Neuronal stem cell (in vitro differentiated cells): Measurements from ENCODE around the gene GRM6.

Experiments used
- DNase-seq: peaks from one replicate; pipeline ENCODE4 v3.0.0-alpha.2; 2013; ENCODE audit warnings: low spot score
- H2AFZ ChIP-seq: one replicate; pipeline ENCODE4 v1.6.1; 2013; ENCODE audit warnings: mild to moderate bottlenecking, low read length, inconsistent platforms
- H2AK5ac ChIP-seq: 2 replicates; pipeline ENCODE4 v1.6.1; 2013; ENCODE audit warnings: low read depth, mild to moderate bottlenecking, inconsistent platforms, low read length, moderate library complexity, mixed read lengths
- H2BK120ac ChIP-seq: 2 replicates; pipeline ENCODE4 v1.6.1; 2013; ENCODE audit warnings: low read depth, mild to moderate bottlenecking, inconsistent platforms, low read length, moderate library complexity, mixed read lengths
- H2BK12ac ChIP-seq: one replicate; pipeline ENCODE4 v1.6.1; 2013; ENCODE audit warnings: low read length, inconsistent platforms
- H2BK15ac ChIP-seq: 2 replicates; pipeline ENCODE4 v1.6.1; 2013; ENCODE audit warnings: mild to moderate bottlenecking, low read length, inconsistent platforms, mixed read lengths
- H2BK5ac ChIP-seq: one replicate; pipeline ENCODE4 v1.6.1; 2013; ENCODE audit warnings: inconsistent platforms, mild to moderate bottlenecking, low read length, moderate library complexity
- H3K14ac ChIP-seq: one replicate; pipeline ENCODE4 v1.6.1; 2013; ENCODE audit warnings: low read length, inconsistent platforms
- H3K18ac ChIP-seq: 2 replicates; pipeline ENCODE4 v1.6.1; 2013; ENCODE audit warnings: low read length, inconsistent platforms
- H3K23ac ChIP-seq: 2 replicates; pipeline ENCODE4 v1.6.1; 2013; ENCODE audit warnings: low read depth, mild to moderate bottlenecking, mixed read lengths, low read length, inconsistent platforms; ENCODE audit not compliant: poor library complexity
- H3K27ac ChIP-seq: replicated peaks from 3 replicates; pipeline ENCODE4 v1.5.1; 2013; ENCODE audit warnings: low read length, inconsistent platforms
- H3K27me3 ChIP-seq, 3 experiments: 2 replicates each; pipeline ENCODE4 v1.6.1; 2013; ENCODE audit warnings: low read length in 3 of 3, mild to moderate bottlenecking in 2 of 3, inconsistent platforms in 1 of 3, low read depth in 1 of 3, mixed read lengths in 1 of 3, moderate library complexity in 1 of 3; ENCODE audit not compliant: control insufficient read depth in 3 of 3, insufficient read depth in 3 of 3
- H3K36me3 ChIP-seq, 2 donors: replicated peaks in 1 of 2; 2 replicates each; pipeline ENCODE4 v1.6.1; 2013; ENCODE audit warnings: low read length in 2 of 2; ENCODE audit not compliant: control insufficient read depth in 2 of 2, insufficient read depth in 2 of 2
- H3K4ac ChIP-seq: 2 replicates; pipeline ENCODE4 v1.6.1; 2013; ENCODE audit warnings: inconsistent platforms, mild to moderate bottlenecking, low read length, moderate library complexity
- H3K4me1 ChIP-seq, 2 donors: 1 replicate in 1 of 2; 2 replicates in 1 of 2; pipeline ENCODE4 v1.6.1; 2013; ENCODE audit warnings: low read length in 2 of 2, low read depth in 1 of 2; ENCODE audit not compliant: control insufficient read depth in 2 of 2, insufficient read depth in 1 of 2
- H3K4me2 ChIP-seq: one replicate; pipeline ENCODE4 v1.6.1; 2013; ENCODE audit warnings: mild to moderate bottlenecking, low read length, inconsistent platforms; ENCODE audit not compliant: insufficient read depth, poor library complexity, severe bottlenecking
- H3K4me3 ChIP-seq, 2 donors: 2 replicates each; pipeline ENCODE4 v1.5.1; 2013; ENCODE audit warnings: low read length in 2 of 2, mild to moderate bottlenecking in 2 of 2, inconsistent platforms in 1 of 2, moderate library complexity in 1 of 2
- H3K79me1 ChIP-seq: one replicate; pipeline ENCODE4 v1.6.1; 2013; ENCODE audit warnings: low read depth, mild to moderate bottlenecking, inconsistent platforms, low read length, moderate library complexity
- H3K9ac ChIP-seq: one replicate; pipeline ENCODE4 v1.6.1; 2013; ENCODE audit warnings: mild to moderate bottlenecking, low read depth, low read length, inconsistent platforms; ENCODE audit not compliant: poor library complexity
- H3K9me3 ChIP-seq, 2 donors: replicated peaks in 1 of 2; 2 replicates each; pipeline versions ENCODE3 to v1.6.1; 2013; ENCODE audit warnings: low read length in 2 of 2, mild to moderate bottlenecking in 2 of 2, inconsistent platforms in 1 of 2, low read depth in 1 of 2, mixed read lengths in 1 of 2, moderate library complexity in 1 of 2; ENCODE audit not compliant: control insufficient read depth in 2 of 2, insufficient read depth in 1 of 2
- H4K8ac ChIP-seq: one replicate; pipeline ENCODE4 v1.6.1; 2013; ENCODE audit warnings: low read depth, mild to moderate bottlenecking, inconsistent platforms, low read length, moderate library complexity
- H4K91ac ChIP-seq: one replicate; pipeline ENCODE4 v1.6.1; 2013; ENCODE audit warnings: low read length, low read depth, mild to moderate bottlenecking, inconsistent platforms; ENCODE audit not compliant: poor library complexity
- WGBS, 2 donors: extraction: QIAGEN DNeasy Blood & Tissue Kit; methylation state at CpG; one replicate each; pipeline ENCODE4 v1.1.7; 2013; ENCODE audit warnings: missing lambda C conversion rate in 2 of 2, mixed read lengths in 1 of 2; ENCODE audit not compliant: insufficient read length in 2 of 2, insufficient replicate concordance in 1 of 2; ENCODE audit errors: extremely low coverage in 2 of 2; 5-methylcytosine and 5-hydroxymethylcytosine counted together

Gene GRM6

GRCh38 chr5:178996156-178996555, 1.0 kb upstream of the GRM6 start:
- no peak overlapping the region for H3K14ac ChIP-seq
- no peak overlapping the region for H2AFZ ChIP-seq
- H4K8ac ChIP-seq, result no peak overlapping the region
- H2BK12ac ChIP-seq, result no peak overlapping the region
- no peak overlapping the region for H3K27ac ChIP-seq
- DNase-seq, result no peak
- H2BK120ac ChIP-seq, result no peak overlapping the region
- no peaks in the 10 kb centered on the region for H3K36me3 ChIP-seq
- no peak overlapping the region for H3K18ac ChIP-seq
- peaks cover 6 to 61% (median 33%) of the 10 kb centered on the region in 3 experiments for H3K27me3 ChIP-seq
- H3K4me3 ChIP-seq, result no peak overlapping the region
- H2BK5ac ChIP-seq, result no peak overlapping the region
- peaks cover 0 to 1% of the 10 kb centered on the region in 2 donors for H3K4me1 ChIP-seq
- H2BK15ac ChIP-seq, result no peak overlapping the region
- H3K79me1 ChIP-seq, result no peaks in the 10 kb centered on the region
- H4K91ac ChIP-seq, result no peak overlapping the region
- peak overlapping the region; percentile 27 for H3K9ac ChIP-seq
- WGBS, 2 donors, result no CpG with 5 or more reads among the region's 11 CpGs
- H2AK5ac ChIP-seq, result no peak overlapping the region
- peaks cover 4 to 12% of the 10 kb centered on the region in 2 donors for H3K9me3 ChIP-seq
- no peak overlapping the region for H3K4ac ChIP-seq
- no peak overlapping the region for H3K23ac ChIP-seq
- H3K4me2 ChIP-seq, result no peak overlapping the region

DNA sequence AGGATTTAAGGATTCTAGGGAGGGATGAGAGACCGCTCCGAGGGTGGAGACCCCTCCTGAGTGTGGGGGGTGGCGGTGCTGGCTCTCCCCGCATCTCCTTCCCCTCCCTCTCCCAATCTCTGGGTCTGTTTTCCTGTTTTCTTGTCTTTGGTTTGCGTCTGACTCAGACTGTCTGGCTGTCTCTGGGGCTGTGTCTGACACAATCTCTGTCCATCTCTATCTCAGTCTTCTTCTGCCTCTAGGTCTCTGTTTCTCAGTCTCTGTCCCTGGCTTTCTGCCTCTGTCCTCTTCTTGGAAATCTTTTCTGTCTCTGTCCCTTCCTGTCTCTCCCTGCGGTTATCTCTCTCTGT, 196 bp upstream of the GRM6 start:
- WGBS, 2 donors, result no CpG with 5 or more reads among the region's 6 CpGs
- H3K23ac ChIP-seq, result no peak overlapping the region
- H4K91ac ChIP-seq, result no peak overlapping the region
- no peak for DNase-seq
- H4K8ac ChIP-seq, result no peak overlapping the region
- H3K27me3 ChIP-seq, result peaks cover 6 to 61% (median 33%) of the 10 kb centered on the region in 3 experiments
- H2BK5ac ChIP-seq, result no peak overlapping the region
- peaks cover 10 to 12% of the 10 kb centered on the region in 2 donors for H3K9me3 ChIP-seq
- H2BK15ac ChIP-seq, result no peak overlapping the region
- H3K4ac ChIP-seq, result no peak overlapping the region
- H3K27ac ChIP-seq, result no peak overlapping the region
- no peaks in the 10 kb centered on the region for H3K79me1 ChIP-seq
- peak overlapping the region; percentile 69 for H2AFZ ChIP-seq
- no peak overlapping the region for H2AK5ac ChIP-seq
- peak overlapping the region in 1 of 2 donors; percentile 71 for H3K4me3 ChIP-seq
- no peak overlapping the region for H2BK12ac ChIP-seq
- H3K14ac ChIP-seq, result peak overlapping the region; percentile 82
- peak overlapping the region; percentile 83 for H3K4me2 ChIP-seq
- no peak overlapping the region for H2BK120ac ChIP-seq
- peaks cover 0 to 1% of the 10 kb centered on the region in 2 donors for H3K4me1 ChIP-seq
- peak overlapping the region; percentile 48 for H3K18ac ChIP-seq
- H3K9ac ChIP-seq, result no peak overlapping the region
- H3K36me3 ChIP-seq, result no peaks in the 10 kb centered on the region

GRCh38 chr5:178993955-178994579, 1.1 kb downstream of the GRM6 start:
- Histone ChIP-seq H3K4me2 (peak overlapping the region; percentile 83), H3K4me1 (peaks cover 0 to 1% of the 10 kb centered on the region in 2 donors), H3K4me3 (peak overlapping the region in 1 of 2 donors; percentile 76), H3K4ac (no peak overlapping the region), H3K79me1 (no peaks in the 10 kb centered on the region), H2AFZ (peak overlapping the region; percentile 69), H3K18ac (peak overlapping the region; percentile 33), H3K9me3 (peaks cover 12 to 19% of the 10 kb centered on the region in 2 donors), H2AK5ac (peak overlapping the region; percentile 86), H3K14ac (peak overlapping the region; percentile 44), H2BK120ac (no peak overlapping the region), H3K9ac (no peak overlapping the region), H4K91ac (no peak overlapping the region), H4K8ac (no peak overlapping the region), H2BK12ac (no peak overlapping the region), H3K27ac (no peak overlapping the region), H3K23ac (peak overlapping the region; percentile 23), H2BK15ac (no peak overlapping the region), H3K36me3 (no peaks in the 10 kb centered on the region), H2BK5ac (no peak overlapping the region), H3K27me3 (peaks cover 6 to 61% (median 33%) of the 10 kb centered on the region in 3 experiments)
- DNase-seq, result no peak
- WGBS, 2 donors, result no CpG with 5 or more reads among the region's 53 CpGs

GRCh38 chr5:178993236-178993765, 1.8 kb downstream of the GRM6 start:
- Histone ChIP-seq H2BK5ac (no peak overlapping the region), H2AK5ac (no peak overlapping the region), H3K9ac (no peak overlapping the region), H2BK15ac (no peak overlapping the region), H4K8ac (no peak overlapping the region), H3K79me1 (peaks cover 2% of the 10 kb centered on the region), H3K18ac (no peak overlapping the region), H2BK12ac (no peak overlapping the region), H4K91ac (no peak overlapping the region), H3K4me1 (peaks cover 0 to 1% of the 10 kb centered on the region in 2 donors), H3K4me3 (no peak overlapping the region), H3K9me3 (peaks cover 19 to 21% of the 10 kb centered on the region in 2 donors), H3K27ac (no peak overlapping the region), H3K4ac (no peak overlapping the region), H2BK120ac (no peak overlapping the region), H3K14ac (no peak overlapping the region), H3K23ac (no peak overlapping the region), H3K27me3 (peaks cover 6 to 58% (median 33%) of the 10 kb centered on the region in 3 experiments), H2AFZ (no peak overlapping the region), H3K36me3 (no peaks in the 10 kb centered on the region), H3K4me2 (no peak overlapping the region)
- DNase-seq, result no peak
- WGBS, 2 donors, result no CpG with 5 or more reads among the region's 20 CpGs
